H9 (cell line): ENCODE measurements around the gene CDH19. TPM values are rescaled to one million over a fixed set of nuclear protein-coding genes. Genes with fewer than 3 reads are reported as not detected.

Source experiments
- DNase-seq: peaks from one replicate; pipeline ENCODE4 v3.0.0-alpha.2; 2017
- H2AFZ ChIP-seq: one replicate; pipeline ENCODE4 v1.6.1; 2013; ENCODE audit warnings: mild to moderate bottlenecking, low read length, control low read depth, moderate library complexity
- H2AK5ac ChIP-seq: 2 replicates; pipeline ENCODE4 v1.6.1; 2013; ENCODE audit warnings: low read length, control low read depth, mixed read lengths; ENCODE audit not compliant: insufficient read length
- H2BK120ac ChIP-seq: one replicate; pipeline ENCODE4 v1.6.1; 2013; ENCODE audit warnings: low read depth, mild to moderate bottlenecking, low read length, control low read depth, inconsistent platforms; ENCODE audit not compliant: poor library complexity, severe bottlenecking
- H2BK12ac ChIP-seq: 2 replicates; pipeline ENCODE4 v1.6.1; 2013; ENCODE audit warnings: low read length, control low read depth, mixed read lengths, low read depth; ENCODE audit not compliant: insufficient read length
- H2BK15ac ChIP-seq: 2 replicates; pipeline ENCODE4 v1.6.1; 2013; ENCODE audit warnings: low read depth, low read length, control low read depth
- H2BK20ac ChIP-seq: one replicate; pipeline ENCODE4 v1.6.1; 2013; ENCODE audit warnings: low read depth, mild to moderate bottlenecking, low read length, control low read depth, inconsistent platforms; ENCODE audit not compliant: poor library complexity, severe bottlenecking
- H2BK5ac ChIP-seq: 2 replicates; pipeline ENCODE4 v1.6.1; 2013; ENCODE audit warnings: low read length, control low read depth, mixed read lengths; ENCODE audit not compliant: insufficient read length
- H3K14ac ChIP-seq: 2 replicates; pipeline ENCODE4 v1.6.1; 2013; ENCODE audit warnings: low read length, control low read depth; ENCODE audit not compliant: insufficient read depth
- H3K18ac ChIP-seq: 2 replicates; pipeline ENCODE4 v1.6.1; 2013; ENCODE audit warnings: low read depth, mild to moderate bottlenecking, mixed read lengths, low read length, control low read depth; ENCODE audit not compliant: insufficient read length
- H3K23ac ChIP-seq: 2 replicates; pipeline ENCODE4 v1.6.1; 2013; ENCODE audit warnings: low read length, control low read depth, mixed read lengths, low read depth; ENCODE audit not compliant: insufficient read length
- H3K23me2 ChIP-seq: 2 replicates; pipeline ENCODE4 v1.6.1; 2013; ENCODE audit warnings: low read depth, mild to moderate bottlenecking, mixed read lengths, low read length, control low read depth; ENCODE audit not compliant: insufficient read length, poor library complexity, severe bottlenecking
- H3K27ac ChIP-seq: 2 replicates; pipeline ENCODE4 v1.5.1; 2013; ENCODE audit warnings: low read length, control low read depth, mixed read lengths, low read depth; ENCODE audit not compliant: insufficient read length
- H3K27me3 ChIP-seq: 2 replicates; pipeline ENCODE4 v1.6.1; 2013; ENCODE audit warnings: low read length, control low read depth, inconsistent platforms; ENCODE audit not compliant: insufficient read depth
- H3K4ac ChIP-seq: 2 replicates; pipeline ENCODE4 v1.6.1; 2013; ENCODE audit warnings: low read depth, mild to moderate bottlenecking, control low read depth, inconsistent platforms, low read length, moderate library complexity
- H3K4me1 ChIP-seq: 2 replicates; pipeline ENCODE4 v1.6.1; 2013; ENCODE audit warnings: low read length, control low read depth, inconsistent platforms; ENCODE audit not compliant: insufficient read depth
- H3K4me2 ChIP-seq: 2 replicates; pipeline ENCODE4 v1.6.1; 2013; ENCODE audit warnings: low read length, control low read depth, mixed read lengths; ENCODE audit not compliant: insufficient read length, insufficient read depth
- H3K56ac ChIP-seq: 2 replicates; pipeline ENCODE4 v1.6.1; 2013; ENCODE audit warnings: low read depth, mild to moderate bottlenecking, mixed read lengths, low read length, control low read depth; ENCODE audit not compliant: insufficient read length
- H3K79me1 ChIP-seq: 2 replicates; pipeline ENCODE4 v1.6.1; 2013; ENCODE audit warnings: low read depth, mild to moderate bottlenecking, moderate library complexity, low read length, control low read depth, inconsistent platforms; ENCODE audit not compliant: insufficient read depth, poor library complexity, severe bottlenecking
- H3K79me2 ChIP-seq: 2 replicates; pipeline ENCODE4 v1.6.1; 2013; ENCODE audit warnings: low read length, control low read depth, inconsistent platforms; ENCODE audit not compliant: insufficient read depth
- H3K9ac ChIP-seq: 2 replicates; pipeline ENCODE4 v1.6.1; 2013; ENCODE audit warnings: low read length, control low read depth, mixed read lengths; ENCODE audit not compliant: insufficient read length; ENCODE audit errors: extremely low read depth
- H3K9me3 ChIP-seq: one replicate; pipeline ENCODE4 v1.6.1; 2013; ENCODE audit warnings: low read depth, low read length, inconsistent platforms; ENCODE audit not compliant: control insufficient read depth
- H3T11ph ChIP-seq: one replicate; pipeline ENCODE4 v1.6.1; 2013; ENCODE audit warnings: mild to moderate bottlenecking, low read length, control low read depth, inconsistent platforms
- H4K20me1 ChIP-seq: one replicate; pipeline ENCODE4 v1.6.1; 2013; ENCODE audit not compliant: control insufficient read depth, insufficient read length, insufficient read depth
- H4K5ac ChIP-seq: 2 replicates; pipeline ENCODE4 v1.6.1; 2013; ENCODE audit warnings: low read depth, mild to moderate bottlenecking, mixed read lengths, low read length, control low read depth; ENCODE audit not compliant: insufficient read length
- H4K8ac ChIP-seq: replicated peaks from 2 replicates; pipeline ENCODE4 v1.6.1; 2013; ENCODE audit warnings: low read length, control low read depth, mixed read lengths, low read depth; ENCODE audit not compliant: insufficient read length
- H4K91ac ChIP-seq: 2 replicates; pipeline ENCODE4 v1.6.1; 2013; ENCODE audit warnings: low read depth, mild to moderate bottlenecking, moderate library complexity, mixed read lengths, low read length, control low read depth; ENCODE audit not compliant: insufficient read length
- H3K27ac Mint-ChIP-seq, 3 experiments: 2 replicates in 2 of 3; 3 replicates in 1 of 3; pipeline ENCODE4 v1.8.0; 2020 to 2021; ENCODE audit warnings: mixed read lengths in 3 of 3, mild to moderate bottlenecking in 1 of 3, moderate library complexity in 1 of 3
- H3K27me3 Mint-ChIP-seq: 2 replicates; pipeline ENCODE4 v1.8.0; 2021; ENCODE audit warnings: low read depth, mild to moderate bottlenecking, moderate library complexity, mixed read lengths
- H3K36me3 Mint-ChIP-seq, 3 experiments: 2 replicates in 2 of 3; 3 replicates in 1 of 3; pipeline ENCODE4 v1.8.0; 2020 to 2021; ENCODE audit warnings: low read depth in 3 of 3, mixed read lengths in 3 of 3; ENCODE audit not compliant: insufficient read depth in 1 of 3
- H3K4me1 Mint-ChIP-seq, 2 experiments: 2 replicates each; pipeline ENCODE4 v1.8.0; 2020; ENCODE audit warnings: mixed read lengths in 2 of 2
- H3K4me3 Mint-ChIP-seq, 2 experiments: 2 replicates in 1 of 2; 3 replicates in 1 of 2; pipeline ENCODE4 v1.8.0; 2020 to 2021; ENCODE audit warnings: mild to moderate bottlenecking in 2 of 2, mixed read lengths in 2 of 2, moderate library complexity in 1 of 2
- H3K9me3 Mint-ChIP-seq, 2 experiments: 2 replicates in 1 of 2; 3 replicates in 1 of 2; pipeline ENCODE4 v1.8.0; 2020; ENCODE audit warnings: mild to moderate bottlenecking in 2 of 2, mixed read lengths in 2 of 2, moderate library complexity in 1 of 2
- WGBS: extraction: QIAGEN DNeasy Blood & Tissue Kit; methylation state at CpG from one replicate; pipeline ENCODE4 v1.1.7; 2013; ENCODE audit warnings: missing lambda C conversion rate, low lambda C conversion rate, mixed read lengths; ENCODE audit not compliant: insufficient read length; ENCODE audit errors: extremely low coverage; 5-methylcytosine and 5-hydroxymethylcytosine counted together
- total RNA-seq: library from RNA; stranded (reverse); gene quantifications from 2 replicates; pipeline ENCODE4 v1.2.1, GENCODE V29; 2021
- TF ChIP-seq, protein P1 (sequence below): fragments of 200-600 bp; sonication (generic); conservative IDR thresholded peaks from 3 replicates; pipeline ENCODE4 v1.8.0; 2021; ENCODE audit warnings: antibody characterized with exemption, mild to moderate bottlenecking

The CDH19 gene
- total RNA-seq, 1 experiment from 2014 or later = not detected

- H2BK20ac ChIP-seq = no peak overlapping the region
- H3K9me3 ChIP-seq = no peaks in the 10 kb centered on the region
- no peak overlapping the region for H4K91ac ChIP-seq
- no peak overlapping the region for H3K4me2 ChIP-seq
- no peak overlapping the region for H3K56ac ChIP-seq
- no peak overlapping the region for H3K27ac ChIP-seq
- no peaks in the 10 kb centered on the region for H3K27me3 ChIP-seq
- H3K4me1 ChIP-seq = no peaks in the 10 kb centered on the region
- H2BK5ac ChIP-seq = no peak overlapping the region
- H3K23me2 ChIP-seq = no peaks in the 10 kb centered on the region
- Mint-ChIP-seq H3K27me3 (no peaks in the 10 kb centered on the region), H3K4me3 (no peak overlapping the region), H3K9me3 (no peaks in the 10 kb centered on the region), H3K36me3 (no peaks in the 10 kb centered on the region), H3K4me1 (peaks cover 0 to 1% of the 10 kb centered on the region in 2 experiments; a peak in 2 of 4 replicates), H3K27ac (no peak overlapping the region)
- H3K18ac ChIP-seq = no peak overlapping the region
- H3K4ac ChIP-seq = no peak overlapping the region
- WGBS = no CpG with 5 or more reads among the region's 1 CpG
- H3K14ac ChIP-seq = no peak overlapping the region
- no peak overlapping the region for H2AK5ac ChIP-seq
- no peaks in the 10 kb centered on the region for H3K79me2 ChIP-seq
- TF ChIP-seq, protein P1, sequence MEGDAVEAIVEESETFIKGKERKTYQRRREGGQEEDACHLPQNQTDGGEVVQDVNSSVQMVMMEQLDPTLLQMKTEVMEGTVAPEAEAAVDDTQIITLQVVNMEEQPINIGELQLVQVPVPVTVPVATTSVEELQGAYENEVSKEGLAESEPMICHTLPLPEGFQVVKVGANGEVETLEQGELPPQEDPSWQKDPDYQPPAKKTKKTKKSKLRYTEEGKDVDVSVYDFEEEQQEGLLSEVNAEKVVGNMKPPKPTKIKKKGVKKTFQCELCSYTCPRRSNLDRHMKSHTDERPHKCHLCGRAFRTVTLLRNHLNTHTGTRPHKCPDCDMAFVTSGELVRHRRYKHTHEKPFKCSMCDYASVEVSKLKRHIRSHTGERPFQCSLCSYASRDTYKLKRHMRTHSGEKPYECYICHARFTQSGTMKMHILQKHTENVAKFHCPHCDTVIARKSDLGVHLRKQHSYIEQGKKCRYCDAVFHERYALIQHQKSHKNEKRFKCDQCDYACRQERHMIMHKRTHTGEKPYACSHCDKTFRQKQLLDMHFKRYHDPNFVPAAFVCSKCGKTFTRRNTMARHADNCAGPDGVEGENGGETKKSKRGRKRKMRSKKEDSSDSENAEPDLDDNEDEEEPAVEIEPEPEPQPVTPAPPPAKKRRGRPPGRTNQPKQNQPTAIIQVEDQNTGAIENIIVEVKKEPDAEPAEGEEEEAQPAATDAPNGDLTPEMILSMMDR = no peak
- no peak overlapping the region for H4K5ac ChIP-seq
- H4K20me1 ChIP-seq = no peaks in the 10 kb centered on the region
- H2BK120ac ChIP-seq = no peak overlapping the region
- H2BK12ac ChIP-seq = no peak overlapping the region
- DNase-seq = no peak
- H3T11ph ChIP-seq = no peak overlapping the region
- no peak overlapping the region for H3K23ac ChIP-seq
- no peak overlapping the region for H4K8ac ChIP-seq
- no peak overlapping the region for H2AFZ ChIP-seq
- H3K79me1 ChIP-seq = no peaks in the 10 kb centered on the region
- no peak overlapping the region for H3K9ac ChIP-seq
- H2BK15ac ChIP-seq = no peak overlapping the region
These were observed 50.1 kb downstream of the CDH19 start for GRCh38 chr18:66553824-66554223.
